GM23338 (cell line): ENCODE data around the gene C4orf51. TPM values are rescaled to one million over a fixed set of nuclear protein-coding genes. Genes with fewer than 3 reads are reported as not detected.
A peak's percentile ranks its signal among the peaks of the same experiment; 100 is the strongest.

Experiments
- ATAC-seq: fragments of 200-7000 bp; cut with Tn5 transposase; 3 replicates; pipeline ENCODE4 v1.9.1; 2020
- DNase-seq: peaks from one replicate; pipeline ENCODE4 v3.0.0-alpha.2; 2015; ENCODE audit warnings: low spot score
- H2AFZ ChIP-seq: fragments of 200-600 bp; sonication (generic); 2 replicates; pipeline ENCODE4 v1.8.0; 2016; ENCODE audit warnings: antibody characterized with exemption, mild to moderate bottlenecking, moderate library complexity
- H3F3A ChIP-seq: fragments of 200-600 bp; sonication (generic); replicated peaks from 2 replicates; pipeline ENCODE4 v1.8.0; 2017; ENCODE audit warnings: antibody characterized with exemption, mixed run types, low read depth
- H3K27ac ChIP-seq: fragments of 200-600 bp; sonication (generic); 2 replicates; pipeline ENCODE4 v1.6.1; 2016; ENCODE audit warnings: low read depth
- H3K27me3 ChIP-seq: fragments of 200-600 bp; sonication (generic); 2 replicates; pipeline ENCODE4 v1.8.0; 2016; ENCODE audit warnings: mild to moderate bottlenecking, mixed run types, moderate library complexity; ENCODE audit not compliant: insufficient read depth
- H3K36me3 ChIP-seq: fragments of 200-600 bp; sonication (generic); 2 replicates; pipeline ENCODE4 v1.8.0; 2016; ENCODE audit warnings: mild to moderate bottlenecking; ENCODE audit not compliant: insufficient read depth
- H3K4me1 ChIP-seq: fragments of 200-600 bp; sonication (generic); 2 replicates; pipeline ENCODE4 v1.8.0; 2016; ENCODE audit warnings: mild to moderate bottlenecking, moderate library complexity; ENCODE audit not compliant: insufficient read depth
- H3K4me2 ChIP-seq: fragments of 200-600 bp; sonication (generic); 2 replicates; pipeline ENCODE4 v1.7.1; 2017; ENCODE audit warnings: mixed run types
- H3K4me3 ChIP-seq: fragments of 200-600 bp; sonication (generic); 2 replicates; pipeline ENCODE4 v1.6.1; 2016; ENCODE audit warnings: mixed run types
- H3K79me2 ChIP-seq: fragments of 200-600 bp; sonication (generic); replicated peaks from 2 replicates; pipeline ENCODE4 v1.8.0; 2017; ENCODE audit warnings: mild to moderate bottlenecking; ENCODE audit not compliant: insufficient read depth
- H3K9me2 ChIP-seq: fragments of 200-600 bp; sonication (generic); 2 replicates; pipeline ENCODE4 v1.8.0; 2017; ENCODE audit not compliant: insufficient read depth
- H4K20me1 ChIP-seq: fragments of 200-600 bp; sonication (generic); replicated peaks from 2 replicates; pipeline ENCODE4 v1.8.0; 2017; ENCODE audit warnings: mild to moderate bottlenecking; ENCODE audit not compliant: insufficient read depth
- H3K27ac Mint-ChIP-seq: 2 replicates; pipeline ENCODE4 v1.8.0; 2020; ENCODE audit warnings: inconsistent platforms, mild to moderate bottlenecking, moderate library complexity, mixed read lengths
- H3K27me3 Mint-ChIP-seq: 3 replicates; pipeline ENCODE4 v1.8.0; 2022; ENCODE audit warnings: low read depth, mild to moderate bottlenecking, moderate library complexity, mixed read lengths, inconsistent platforms; ENCODE audit not compliant: insufficient read depth, poor library complexity
- H3K36me3 Mint-ChIP-seq: 3 replicates; pipeline ENCODE4 v1.8.0; 2021; ENCODE audit warnings: low read depth, mild to moderate bottlenecking, inconsistent platforms, moderate library complexity, mixed read lengths
- H3K4me1 Mint-ChIP-seq: 3 replicates; pipeline ENCODE4 v1.8.0; 2020; ENCODE audit warnings: mild to moderate bottlenecking, inconsistent platforms, mixed read lengths
- H3K4me3 Mint-ChIP-seq: 3 replicates; pipeline ENCODE4 v1.8.0; 2021; ENCODE audit warnings: moderate library complexity, mild to moderate bottlenecking, inconsistent platforms, mixed read lengths
- H3K9me3 Mint-ChIP-seq: 3 replicates; pipeline ENCODE4 v1.8.0; 2020; ENCODE audit warnings: moderate library complexity, mild to moderate bottlenecking, inconsistent platforms, mixed read lengths
- CREB1 ChIP-seq: fragments of 250-450 bp; sonication (Bioruptor Pico); IDR thresholded peaks from 2 replicates; pipeline ENCODE4 v1.5.0; 2020; ENCODE audit warnings: low read depth, mild to moderate bottlenecking, moderate library complexity
- EZH2 ChIP-seq: fragments of 200-600 bp; sonication (generic); IDR thresholded peaks from one replicate; pipeline ENCODE4 v1.8.0; 2017; ENCODE audit warnings: antibody characterized with exemption, mild to moderate bottlenecking, low read depth; ENCODE audit not compliant: unreplicated experiment
- EZH2phosphoT487 ChIP-seq: fragments of 200-600 bp; sonication (generic); IDR thresholded peaks from one replicate; pipeline ENCODE4 v1.8.1; 2018; ENCODE audit warnings: antibody characterized with exemption; ENCODE audit not compliant: unreplicated experiment
- JUNB ChIP-seq: IDR thresholded peaks from one replicate; pipeline ENCODE4 v1.6.1; 2016; ENCODE audit warnings: antibody characterized with exemption; ENCODE audit not compliant: unreplicated experiment
- NANOG ChIP-seq: IDR thresholded peaks from 2 replicates; pipeline ENCODE4 v1.6.1; 2016; ENCODE audit warnings: antibody characterized with exemption, borderline replicate concordance
- POLR2AphosphoS5 ChIP-seq: IDR thresholded peaks from 2 replicates; pipeline ENCODE4 v1.6.1; 2016; ENCODE audit warnings: antibody characterized with exemption, low read depth
- STAT1 ChIP-seq: IDR thresholded peaks from one replicate; pipeline ENCODE4 v1.6.1; 2016; ENCODE audit warnings: antibody characterized with exemption; ENCODE audit not compliant: unreplicated experiment
- ZNF114 ChIP-seq: fragments of 250-450 bp; sonication (Bioruptor Pico); IDR thresholded peaks from 2 replicates; pipeline ENCODE4 v1.5.0; 2020; ENCODE audit warnings: mild to moderate bottlenecking, moderate library complexity
- ZNF331 ChIP-seq: fragments of 250-450 bp; sonication (Bioruptor Pico); IDR thresholded peaks from 2 replicates; pipeline ENCODE4 v1.5.0; 2020; ENCODE audit warnings: low read depth, mild to moderate bottlenecking, moderate library complexity
- polyA plus RNA-seq: library from polyadenylated mRNA; unstranded; fragments of >200 nt; fragmentation: Nextera tagmentation; extraction: Ambion mirVana; gene quantifications from 2 replicates; pipeline ENCODE4 v1.2.1, GENCODE V29; 2016
- total RNA-seq: library from RNA; depleted of rRNA; stranded (reverse); fragments of >200 nt; shearing (Covaris generic); gene quantifications from 2 replicates; pipeline ENCODE4 v1.2.3, GENCODE V29; 2014
- TF ChIP-seq, protein P1 (sequence below), 2 experiments: fragments of 200-600 bp in 1 of 2; sonication (generic) in 1 of 2; conservative IDR thresholded peaks; 2 replicates each; pipeline versions ENCODE4 v1.5.1 to v1.6.1; 2016 to 2017; ENCODE audit warnings: antibody characterized with exemption in 2 of 2, low read depth in 2 of 2, mild to moderate bottlenecking in 2 of 2, moderate library complexity in 1 of 2
- TF ChIP-seq, protein P2 (sequence below): fragments of 250-450 bp; sonication (Bioruptor Pico); IDR thresholded peaks from 2 replicates; pipeline ENCODE4 v1.5.0; 2020; ENCODE audit warnings: mild to moderate bottlenecking, moderate library complexity
- TF ChIP-seq, protein P3 (sequence below): IDR thresholded peaks from one replicate; pipeline ENCODE4 v1.6.1; 2018; ENCODE audit warnings: antibody characterized with exemption; ENCODE audit not compliant: unreplicated experiment
- TF ChIP-seq, protein P4 (sequence below): IDR thresholded peaks from 2 replicates; pipeline ENCODE4 v1.6.1; 2016; ENCODE audit warnings: antibody characterized with exemption

The C4orf51 gene
- total and polyA plus RNA-seq, 2 experiments from 2014 or later = not detected

DNA sequence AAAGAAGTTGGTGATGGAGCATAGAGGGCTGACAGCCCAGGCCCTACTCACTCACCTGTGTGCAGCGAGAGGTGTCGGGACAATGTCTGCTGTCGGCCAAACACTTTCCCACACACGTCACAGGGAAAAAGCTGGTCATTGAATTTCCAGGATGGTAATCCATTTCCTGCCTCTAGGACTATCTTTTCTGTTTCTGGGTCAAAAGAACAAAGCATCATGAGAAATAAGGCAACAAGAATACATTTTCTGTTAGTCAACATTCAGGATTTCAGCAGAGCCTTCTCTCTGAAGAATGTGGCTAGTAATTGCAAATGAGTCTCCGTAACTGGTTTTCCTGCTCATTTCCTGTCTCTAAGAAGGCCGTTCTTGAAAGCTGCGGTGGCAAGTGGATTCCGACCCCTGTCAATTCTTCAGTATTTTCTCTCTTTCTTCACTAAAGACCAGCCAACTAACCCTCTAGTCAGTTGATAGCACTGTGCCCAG, 99.4 kb downstream of the C4orf51 start:
- Histone ChIP-seq H3K4me3 (no peak overlapping the region), H3K27me3 (no peaks in the 10 kb centered on the region), H3K36me3 (no peaks in the 10 kb centered on the region), H2AFZ (no peak overlapping the region), H3F3A (peaks cover 5% of the 10 kb centered on the region; the same call in 1 of the 2 replicates), H3K4me1 (peaks cover 4% of the 10 kb centered on the region), H4K20me1 (no peaks in the 10 kb centered on the region), H3K27ac (peak overlapping the region; percentile 92), H3K79me2 (no peaks in the 10 kb centered on the region), H3K9me2 (0 out of 2 replicates have a peak, but pooled peaks cover 4% of the 10 kb centered on the region), H3K4me2 (0 out of 2 replicates have a peak overlapping the region, but pooled peaks have one; percentile 18)
- Mint-ChIP-seq H3K27ac (peak overlapping the region; percentile 76), H3K27me3 (peaks cover 1% of the 10 kb centered on the region), H3K4me1 (peaks cover 30% of the 10 kb centered on the region), H3K36me3 (peaks cover 42% of the 10 kb centered on the region), H3K4me3 (no peak overlapping the region), H3K9me3 (no peaks in the 10 kb centered on the region; the same call in 2 of the 3 replicates)
- TF ChIP-seq, protein P1, sequence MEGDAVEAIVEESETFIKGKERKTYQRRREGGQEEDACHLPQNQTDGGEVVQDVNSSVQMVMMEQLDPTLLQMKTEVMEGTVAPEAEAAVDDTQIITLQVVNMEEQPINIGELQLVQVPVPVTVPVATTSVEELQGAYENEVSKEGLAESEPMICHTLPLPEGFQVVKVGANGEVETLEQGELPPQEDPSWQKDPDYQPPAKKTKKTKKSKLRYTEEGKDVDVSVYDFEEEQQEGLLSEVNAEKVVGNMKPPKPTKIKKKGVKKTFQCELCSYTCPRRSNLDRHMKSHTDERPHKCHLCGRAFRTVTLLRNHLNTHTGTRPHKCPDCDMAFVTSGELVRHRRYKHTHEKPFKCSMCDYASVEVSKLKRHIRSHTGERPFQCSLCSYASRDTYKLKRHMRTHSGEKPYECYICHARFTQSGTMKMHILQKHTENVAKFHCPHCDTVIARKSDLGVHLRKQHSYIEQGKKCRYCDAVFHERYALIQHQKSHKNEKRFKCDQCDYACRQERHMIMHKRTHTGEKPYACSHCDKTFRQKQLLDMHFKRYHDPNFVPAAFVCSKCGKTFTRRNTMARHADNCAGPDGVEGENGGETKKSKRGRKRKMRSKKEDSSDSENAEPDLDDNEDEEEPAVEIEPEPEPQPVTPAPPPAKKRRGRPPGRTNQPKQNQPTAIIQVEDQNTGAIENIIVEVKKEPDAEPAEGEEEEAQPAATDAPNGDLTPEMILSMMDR (conservative IDR thresholded peaks at IDR 0.05; ENCODE audit: low read depth in 2 of 2) = no peak
- TF ChIP-seq, protein P2, sequence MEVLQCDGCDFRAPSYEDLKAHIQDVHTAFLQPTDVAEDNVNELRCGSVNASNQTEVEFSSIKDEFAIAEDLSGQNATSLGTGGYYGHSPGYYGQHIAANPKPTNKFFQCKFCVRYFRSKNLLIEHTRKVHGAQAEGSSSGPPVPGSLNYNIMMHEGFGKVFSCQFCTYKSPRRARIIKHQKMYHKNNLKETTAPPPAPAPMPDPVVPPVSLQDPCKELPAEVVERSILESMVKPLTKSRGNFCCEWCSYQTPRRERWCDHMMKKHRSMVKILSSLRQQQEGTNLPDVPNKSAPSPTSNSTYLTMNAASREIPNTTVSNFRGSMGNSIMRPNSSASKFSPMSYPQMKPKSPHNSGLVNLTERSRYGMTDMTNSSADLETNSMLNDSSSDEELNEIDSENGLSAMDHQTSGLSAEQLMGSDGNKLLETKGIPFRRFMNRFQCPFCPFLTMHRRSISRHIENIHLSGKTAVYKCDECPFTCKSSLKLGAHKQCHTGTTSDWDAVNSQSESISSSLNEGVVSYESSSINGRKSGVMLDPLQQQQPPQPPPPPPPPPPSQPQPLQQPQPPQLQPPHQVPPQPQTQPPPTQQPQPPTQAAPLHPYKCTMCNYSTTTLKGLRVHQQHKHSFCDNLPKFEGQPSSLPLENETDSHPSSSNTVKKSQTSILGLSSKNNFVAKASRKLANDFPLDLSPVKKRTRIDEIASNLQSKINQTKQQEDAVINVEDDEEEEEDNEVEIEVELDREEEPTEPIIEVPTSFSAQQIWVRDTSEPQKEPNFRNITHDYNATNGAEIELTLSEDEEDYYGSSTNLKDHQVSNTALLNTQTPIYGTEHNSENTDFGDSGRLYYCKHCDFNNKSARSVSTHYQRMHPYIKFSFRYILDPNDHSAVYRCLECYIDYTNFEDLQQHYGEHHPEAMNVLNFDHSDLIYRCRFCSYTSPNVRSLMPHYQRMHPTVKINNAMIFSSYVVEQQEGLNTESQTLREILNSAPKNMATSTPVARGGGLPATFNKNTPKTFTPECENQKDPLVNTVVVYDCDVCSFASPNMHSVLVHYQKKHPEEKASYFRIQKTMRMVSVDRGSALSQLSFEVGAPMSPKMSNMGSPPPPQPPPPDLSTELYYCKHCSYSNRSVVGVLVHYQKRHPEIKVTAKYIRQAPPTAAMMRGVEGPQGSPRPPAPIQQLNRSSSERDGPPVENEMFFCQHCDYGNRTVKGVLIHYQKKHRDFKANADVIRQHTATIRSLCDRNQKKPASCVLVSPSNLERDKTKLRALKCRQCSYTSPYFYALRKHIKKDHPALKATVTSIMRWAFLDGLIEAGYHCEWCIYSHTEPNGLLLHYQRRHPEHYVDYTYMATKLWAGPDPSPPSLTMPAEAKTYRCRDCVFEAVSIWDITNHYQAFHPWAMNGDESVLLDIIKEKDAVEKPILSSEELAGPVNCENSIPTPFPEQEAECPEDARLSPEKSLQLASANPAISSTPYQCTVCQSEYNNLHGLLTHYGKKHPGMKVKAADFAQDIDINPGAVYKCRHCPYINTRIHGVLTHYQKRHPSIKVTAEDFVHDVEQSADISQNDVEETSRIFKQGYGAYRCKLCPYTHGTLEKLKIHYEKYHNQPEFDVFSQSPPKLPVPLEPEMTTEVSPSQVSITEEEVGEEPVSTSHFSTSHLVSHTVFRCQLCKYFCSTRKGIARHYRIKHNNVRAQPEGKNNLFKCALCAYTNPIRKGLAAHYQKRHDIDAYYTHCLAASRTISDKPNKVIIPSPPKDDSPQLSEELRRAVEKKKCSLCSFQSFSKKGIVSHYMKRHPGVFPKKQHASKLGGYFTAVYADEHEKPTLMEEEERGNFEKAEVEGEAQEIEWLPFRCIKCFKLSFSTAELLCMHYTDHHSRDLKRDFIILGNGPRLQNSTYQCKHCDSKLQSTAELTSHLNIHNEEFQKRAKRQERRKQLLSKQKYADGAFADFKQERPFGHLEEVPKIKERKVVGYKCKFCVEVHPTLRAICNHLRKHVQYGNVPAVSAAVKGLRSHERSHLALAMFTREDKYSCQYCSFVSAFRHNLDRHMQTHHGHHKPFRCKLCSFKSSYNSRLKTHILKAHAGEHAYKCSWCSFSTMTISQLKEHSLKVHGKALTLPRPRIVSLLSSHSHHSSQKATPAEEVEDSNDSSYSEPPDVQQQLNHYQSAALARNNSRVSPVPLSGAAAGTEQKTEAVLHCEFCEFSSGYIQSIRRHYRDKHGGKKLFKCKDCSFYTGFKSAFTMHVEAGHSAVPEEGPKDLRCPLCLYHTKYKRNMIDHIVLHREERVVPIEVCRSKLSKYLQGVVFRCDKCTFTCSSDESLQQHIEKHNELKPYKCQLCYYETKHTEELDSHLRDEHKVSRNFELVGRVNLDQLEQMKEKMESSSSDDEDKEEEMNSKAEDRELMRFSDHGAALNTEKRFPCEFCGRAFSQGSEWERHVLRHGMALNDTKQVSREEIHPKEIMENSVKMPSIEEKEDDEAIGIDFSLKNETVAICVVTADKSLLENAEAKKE (CRISPR knock-in tag) = no peak
- TF ChIP-seq, protein P3, sequence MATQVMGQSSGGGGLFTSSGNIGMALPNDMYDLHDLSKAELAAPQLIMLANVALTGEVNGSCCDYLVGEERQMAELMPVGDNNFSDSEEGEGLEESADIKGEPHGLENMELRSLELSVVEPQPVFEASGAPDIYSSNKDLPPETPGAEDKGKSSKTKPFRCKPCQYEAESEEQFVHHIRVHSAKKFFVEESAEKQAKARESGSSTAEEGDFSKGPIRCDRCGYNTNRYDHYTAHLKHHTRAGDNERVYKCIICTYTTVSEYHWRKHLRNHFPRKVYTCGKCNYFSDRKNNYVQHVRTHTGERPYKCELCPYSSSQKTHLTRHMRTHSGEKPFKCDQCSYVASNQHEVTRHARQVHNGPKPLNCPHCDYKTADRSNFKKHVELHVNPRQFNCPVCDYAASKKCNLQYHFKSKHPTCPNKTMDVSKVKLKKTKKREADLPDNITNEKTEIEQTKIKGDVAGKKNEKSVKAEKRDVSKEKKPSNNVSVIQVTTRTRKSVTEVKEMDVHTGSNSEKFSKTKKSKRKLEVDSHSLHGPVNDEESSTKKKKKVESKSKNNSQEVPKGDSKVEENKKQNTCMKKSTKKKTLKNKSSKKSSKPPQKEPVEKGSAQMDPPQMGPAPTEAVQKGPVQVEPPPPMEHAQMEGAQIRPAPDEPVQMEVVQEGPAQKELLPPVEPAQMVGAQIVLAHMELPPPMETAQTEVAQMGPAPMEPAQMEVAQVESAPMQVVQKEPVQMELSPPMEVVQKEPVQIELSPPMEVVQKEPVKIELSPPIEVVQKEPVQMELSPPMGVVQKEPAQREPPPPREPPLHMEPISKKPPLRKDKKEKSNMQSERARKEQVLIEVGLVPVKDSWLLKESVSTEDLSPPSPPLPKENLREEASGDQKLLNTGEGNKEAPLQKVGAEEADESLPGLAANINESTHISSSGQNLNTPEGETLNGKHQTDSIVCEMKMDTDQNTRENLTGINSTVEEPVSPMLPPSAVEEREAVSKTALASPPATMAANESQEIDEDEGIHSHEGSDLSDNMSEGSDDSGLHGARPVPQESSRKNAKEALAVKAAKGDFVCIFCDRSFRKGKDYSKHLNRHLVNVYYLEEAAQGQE = no peak
- TF ChIP-seq EZH2phosphoT487 (no peak), EZH2 (no peak), CREB1 (CRISPR knock-in tag) (no peak), ZNF114 (CRISPR knock-in tag) (no peak), JUNB (no peak), STAT1 (no peak), ZNF331 (CRISPR knock-in tag) (no peak), NANOG (no peak), POLR2AphosphoS5 (no peak)
- TF ChIP-seq, protein P4, sequence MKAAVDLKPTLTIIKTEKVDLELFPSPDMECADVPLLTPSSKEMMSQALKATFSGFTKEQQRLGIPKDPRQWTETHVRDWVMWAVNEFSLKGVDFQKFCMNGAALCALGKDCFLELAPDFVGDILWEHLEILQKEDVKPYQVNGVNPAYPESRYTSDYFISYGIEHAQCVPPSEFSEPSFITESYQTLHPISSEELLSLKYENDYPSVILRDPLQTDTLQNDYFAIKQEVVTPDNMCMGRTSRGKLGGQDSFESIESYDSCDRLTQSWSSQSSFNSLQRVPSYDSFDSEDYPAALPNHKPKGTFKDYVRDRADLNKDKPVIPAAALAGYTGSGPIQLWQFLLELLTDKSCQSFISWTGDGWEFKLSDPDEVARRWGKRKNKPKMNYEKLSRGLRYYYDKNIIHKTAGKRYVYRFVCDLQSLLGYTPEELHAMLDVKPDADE = no peak
- peak; percentile 56 for ATAC-seq
- DNase-seq = peak; percentile 61
